Measurements from ENCODE around the gene PPFIA4. TPM values are rescaled to one million over a fixed set of nuclear protein-coding genes. Genes with fewer than 3 reads are reported as not detected.

PPFIA4 gene
- total RNA-seq, 1 donor from 2014 or later = 4.9 TPM

DNA sequence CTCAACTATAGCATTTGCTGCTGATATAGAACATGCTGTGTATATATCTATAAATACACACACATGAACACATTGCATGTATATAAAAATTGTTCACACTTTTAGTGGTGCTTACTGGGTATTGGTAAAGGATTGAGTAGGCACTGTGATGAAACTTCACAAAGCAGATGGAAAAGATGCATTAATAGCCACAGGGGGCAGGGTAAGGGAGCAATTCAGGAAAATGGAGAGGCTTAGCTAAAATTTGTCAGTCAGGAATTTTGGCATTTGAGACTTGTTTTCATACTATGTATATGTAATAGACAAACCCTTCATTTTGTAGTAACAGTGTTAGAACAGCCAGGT is 633 bp upstream of the PPFIA4 start:
- Mint-ChIP-seq H3K4me1 (ENCODE audit: unreplicated experiment) (peaks cover 10% of the 10 kb centered on the region), H3K4me3 (peak overlapping the region; percentile 82), H3K9me3 (no peaks in the 10 kb centered on the region), H3K27me3 (peaks cover 39% of the 10 kb centered on the region), H3K36me3 (peaks cover 14% of the 10 kb centered on the region), H3K27ac (peak overlapping the region; percentile 68)
- no peak for DNase-seq (ENCODE audit: extremely low spot score, unreplicated experiment)
- TF ChIP-seq, protein P1, sequence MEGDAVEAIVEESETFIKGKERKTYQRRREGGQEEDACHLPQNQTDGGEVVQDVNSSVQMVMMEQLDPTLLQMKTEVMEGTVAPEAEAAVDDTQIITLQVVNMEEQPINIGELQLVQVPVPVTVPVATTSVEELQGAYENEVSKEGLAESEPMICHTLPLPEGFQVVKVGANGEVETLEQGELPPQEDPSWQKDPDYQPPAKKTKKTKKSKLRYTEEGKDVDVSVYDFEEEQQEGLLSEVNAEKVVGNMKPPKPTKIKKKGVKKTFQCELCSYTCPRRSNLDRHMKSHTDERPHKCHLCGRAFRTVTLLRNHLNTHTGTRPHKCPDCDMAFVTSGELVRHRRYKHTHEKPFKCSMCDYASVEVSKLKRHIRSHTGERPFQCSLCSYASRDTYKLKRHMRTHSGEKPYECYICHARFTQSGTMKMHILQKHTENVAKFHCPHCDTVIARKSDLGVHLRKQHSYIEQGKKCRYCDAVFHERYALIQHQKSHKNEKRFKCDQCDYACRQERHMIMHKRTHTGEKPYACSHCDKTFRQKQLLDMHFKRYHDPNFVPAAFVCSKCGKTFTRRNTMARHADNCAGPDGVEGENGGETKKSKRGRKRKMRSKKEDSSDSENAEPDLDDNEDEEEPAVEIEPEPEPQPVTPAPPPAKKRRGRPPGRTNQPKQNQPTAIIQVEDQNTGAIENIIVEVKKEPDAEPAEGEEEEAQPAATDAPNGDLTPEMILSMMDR (conservative IDR thresholded peaks at IDR 0.05) = no peak

DNA sequence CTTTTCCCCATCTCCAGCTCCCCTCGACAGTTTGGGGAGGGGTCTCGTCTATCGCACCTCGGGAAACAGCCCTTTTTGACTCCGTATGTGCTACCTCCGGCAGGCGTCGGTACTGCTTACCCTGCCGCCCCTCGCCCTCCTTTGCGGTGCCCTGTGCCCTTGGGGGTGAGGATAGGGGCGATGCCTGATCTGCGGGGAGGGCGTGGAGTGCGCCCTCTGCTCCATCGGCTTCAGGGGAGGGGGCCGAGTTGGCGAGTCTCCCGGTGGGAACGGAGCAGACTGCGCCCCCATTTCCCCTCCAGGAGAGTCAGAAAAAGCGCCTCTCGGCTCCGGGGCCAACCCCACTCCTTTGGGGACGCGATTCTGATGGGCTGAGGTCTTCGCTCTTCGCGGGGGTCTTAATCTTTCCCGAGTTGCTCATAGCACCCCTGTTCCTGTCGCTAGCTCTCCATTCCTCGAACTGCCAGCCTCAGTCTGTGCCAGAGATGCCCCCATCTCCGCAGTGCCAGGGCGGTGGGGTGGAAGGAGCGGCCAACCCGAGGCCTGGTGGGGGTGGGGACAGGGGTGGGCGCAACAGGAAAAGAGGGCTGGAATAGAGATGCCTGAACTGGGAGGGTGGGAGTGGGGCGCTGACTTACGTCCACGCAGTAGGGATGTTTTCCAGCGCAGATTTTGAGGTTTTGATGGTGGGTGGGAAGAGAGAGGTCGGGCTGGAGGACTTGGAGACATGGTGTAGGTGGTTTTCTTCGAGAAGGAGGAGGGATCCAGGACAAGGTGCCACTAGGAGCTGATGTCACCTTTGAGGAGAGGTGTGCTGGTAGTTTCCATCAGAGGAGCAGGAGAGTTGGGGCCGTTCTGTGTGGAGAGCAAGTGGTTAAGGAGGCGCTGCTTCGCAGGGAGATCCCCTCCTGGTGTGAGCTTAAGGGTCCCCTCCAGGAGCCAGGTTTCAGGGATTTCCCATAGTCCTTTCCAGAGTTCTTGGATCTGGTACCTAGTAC is 674 bp downstream of the PPFIA4 start:
- Mint-ChIP-seq H3K36me3 (peaks cover 9% of the 10 kb centered on the region), H3K27ac (no peak overlapping the region), H3K4me1 (ENCODE audit: unreplicated experiment) (peaks cover 10% of the 10 kb centered on the region), H3K9me3 (no peaks in the 10 kb centered on the region), H3K27me3 (peaks cover 50% of the 10 kb centered on the region), H3K4me3 (peak overlapping the region; percentile 81)
- DNase-seq (ENCODE audit: extremely low spot score, unreplicated experiment) = no peak
- TF ChIP-seq, protein P1 (conservative IDR thresholded peaks at IDR 0.05) = peak; percentile 49

DNA sequence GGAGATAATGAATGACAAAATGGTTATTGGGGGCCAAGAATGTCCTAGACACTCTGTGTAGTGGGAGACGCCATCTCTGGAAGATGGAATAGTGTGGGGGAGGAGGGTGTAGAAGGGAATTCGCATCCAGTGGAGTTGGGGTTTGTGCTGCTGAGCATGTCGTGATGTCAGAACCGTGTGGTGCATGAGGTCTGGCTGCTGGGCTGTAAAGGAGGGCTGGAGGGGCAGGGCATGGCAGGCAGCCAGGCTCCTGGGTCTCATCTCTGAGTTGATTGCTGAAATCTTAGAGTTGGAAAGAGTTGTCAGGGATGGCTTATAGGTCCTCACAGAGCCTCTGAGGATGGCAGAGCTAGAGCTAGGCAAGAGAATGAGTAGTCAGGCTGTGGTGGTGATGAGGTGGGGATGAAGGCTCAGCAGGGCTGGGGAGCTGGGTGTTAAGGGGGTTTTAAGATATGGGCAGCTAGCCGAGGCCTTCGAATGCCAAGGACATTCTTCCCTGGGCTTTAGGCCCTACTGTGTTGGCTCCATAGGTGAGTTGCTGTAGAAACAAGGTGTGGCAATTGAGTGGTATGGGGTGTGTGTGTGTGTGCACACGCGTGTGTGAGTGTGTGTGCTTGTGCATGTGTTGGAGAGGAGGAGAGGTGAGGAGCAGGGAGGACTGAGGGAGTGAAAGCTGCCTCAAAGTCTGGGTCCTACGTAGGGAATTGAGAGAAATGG is 1.9 kb downstream of the PPFIA4 start:
- H3K4me3 Mint-ChIP-seq = peak overlapping the region; percentile 81
- H3K9me3 Mint-ChIP-seq = no peaks in the 10 kb centered on the region
- H3K27me3 Mint-ChIP-seq = peaks cover 50% of the 10 kb centered on the region
- H3K36me3 Mint-ChIP-seq = peaks cover 9% of the 10 kb centered on the region
- H3K27ac Mint-ChIP-seq = no peak overlapping the region
- peaks cover 10% of the 10 kb centered on the region for H3K4me1 Mint-ChIP-seq (ENCODE audit: unreplicated experiment)
- no peak for DNase-seq (ENCODE audit: extremely low spot score, unreplicated experiment)
- TF ChIP-seq, protein P1 (conservative IDR thresholded peaks at IDR 0.05) = no peak

DNA sequence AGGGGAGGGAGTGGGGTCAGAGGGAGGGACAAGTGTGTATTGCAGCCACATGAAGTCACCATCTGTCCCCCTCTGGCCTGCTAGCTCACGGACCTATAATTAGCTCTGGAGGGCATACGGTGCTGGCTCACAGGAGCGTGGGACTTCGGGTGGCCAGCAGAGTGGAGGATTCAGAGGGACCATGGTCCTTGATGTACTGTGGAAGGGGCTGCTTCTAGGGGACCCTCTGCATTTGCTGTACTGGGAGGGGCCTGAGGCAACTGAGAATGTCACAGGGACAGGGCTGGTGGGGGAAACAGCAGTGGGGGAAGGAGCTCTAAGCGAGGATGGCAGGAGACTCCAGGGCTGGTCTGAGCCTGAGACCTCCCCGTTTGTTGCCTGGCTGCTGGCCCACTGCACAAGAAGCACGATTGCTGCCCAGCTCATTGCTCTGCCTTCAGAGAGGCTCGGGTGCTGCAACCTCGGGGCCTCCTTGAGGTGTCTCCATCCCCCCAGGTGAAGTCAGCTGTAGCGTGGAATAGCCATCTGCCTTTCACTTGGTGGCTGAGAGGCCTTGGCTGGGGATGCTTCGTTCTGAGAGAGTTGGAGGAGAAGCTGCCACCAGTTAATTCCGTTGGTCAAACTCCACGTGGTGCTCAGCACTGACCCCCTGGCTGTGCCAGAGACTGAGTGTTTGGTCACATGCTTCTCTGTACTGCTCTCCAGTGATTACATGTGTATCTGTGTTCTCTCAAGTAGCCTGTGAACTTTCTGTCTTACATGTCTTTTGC is 2.7 kb downstream of the PPFIA4 start:
- peaks cover 10% of the 10 kb centered on the region for H3K4me1 Mint-ChIP-seq (ENCODE audit: unreplicated experiment)
- peaks cover 52% of the 10 kb centered on the region for H3K27me3 Mint-ChIP-seq
- H3K27ac Mint-ChIP-seq = no peak overlapping the region
- H3K9me3 Mint-ChIP-seq = no peaks in the 10 kb centered on the region
- no peak for DNase-seq (ENCODE audit: extremely low spot score, unreplicated experiment)
- H3K4me3 Mint-ChIP-seq = no peak overlapping the region
- peaks cover 9% of the 10 kb centered on the region for H3K36me3 Mint-ChIP-seq
- TF ChIP-seq, protein P1 (conservative IDR thresholded peaks at IDR 0.05) = no peak

DNA sequence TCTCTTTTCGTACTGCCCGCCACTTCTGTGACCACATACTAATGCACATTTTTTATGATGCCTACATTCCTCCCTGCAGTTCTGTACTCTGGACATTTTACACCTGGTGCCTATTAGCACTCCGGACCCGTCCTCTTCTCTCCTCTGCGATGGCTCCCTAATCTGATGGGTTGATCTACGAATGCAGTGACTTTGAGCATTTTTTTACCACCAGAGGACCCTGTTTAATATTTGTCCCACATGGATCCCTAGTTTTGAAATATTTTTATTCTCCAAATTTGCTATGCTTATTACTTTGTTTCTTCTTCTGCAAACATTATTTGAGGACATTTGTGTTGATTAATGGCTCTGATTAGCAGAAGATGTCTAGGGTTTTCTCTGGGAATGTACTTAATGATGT is 5.2 kb downstream of the PPFIA4 start:
- TF ChIP-seq, protein P1 (conservative IDR thresholded peaks at IDR 0.05) = peak; percentile 58
- no peak for DNase-seq (ENCODE audit: extremely low spot score, unreplicated experiment)
- Mint-ChIP-seq H3K4me3 (no peak overlapping the region), H3K9me3 (no peaks in the 10 kb centered on the region), H3K36me3 (peaks cover 4% of the 10 kb centered on the region), H3K4me1 (ENCODE audit: unreplicated experiment) (peaks cover 10% of the 10 kb centered on the region), H3K27ac (no peak overlapping the region), H3K27me3 (peaks cover 56% of the 10 kb centered on the region)
